Right hindlimb (tissue), 1 donor: Measurements from ENCODE around the gene GPR32.
"Not testable (repeated sequence)": the region's sequence is repeated elsewhere in the genome, so short reads cannot be mapped to it uniquely, and the experiment has no call there.

Experiments used
- DNase-seq: peaks from one replicate; pipeline ENCODE4 v3.0.0-alpha.2; 2018

The GPR32 gene

GRCh38 chr19:50804420-50805272, 34.4 kb downstream of the GPR32 start:
- peak; percentile 99 for DNase-seq

- no peak for DNase-seq
Observed at GRCh38 chr19:50808856-50809255, 38.6 kb downstream of the GPR32 start.

DNA sequence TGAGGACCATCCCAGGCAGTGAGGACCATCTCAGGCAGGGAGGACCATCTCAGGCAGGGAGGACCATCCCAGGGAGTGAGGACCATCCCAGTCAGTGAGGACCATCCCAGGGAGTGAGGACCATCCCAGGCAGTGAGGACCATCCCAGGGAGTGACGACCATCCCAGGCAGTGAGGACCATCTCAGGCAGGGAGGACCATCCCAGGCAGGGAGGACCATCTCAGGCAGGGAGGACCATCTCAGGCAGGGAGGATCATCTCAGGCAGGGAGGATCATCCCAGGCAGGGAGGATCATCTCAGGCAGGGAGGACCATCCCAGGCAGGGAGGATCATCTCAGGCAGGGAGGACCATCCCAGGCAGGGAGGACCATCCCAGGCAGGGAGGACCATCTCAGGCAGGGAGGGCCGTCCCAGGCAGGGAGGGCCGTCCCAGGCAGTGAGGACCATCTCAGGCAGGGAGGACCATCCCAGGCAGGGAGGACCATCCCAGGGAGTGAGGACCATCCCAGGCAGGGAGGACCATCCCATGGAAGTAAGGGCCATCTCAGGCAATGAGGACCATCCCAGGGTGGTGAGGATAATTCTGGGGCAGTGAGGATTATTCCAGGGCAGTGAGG, 41.5 kb downstream of the GPR32 start:
- DNase-seq, result not testable (repeated sequence)

- no peak for DNase-seq
Observed at GRCh38 chr19:50812474-50812873, 42.2 kb downstream of the GPR32 start.

GRCh38 chr19:50814883-50815282, 44.6 kb downstream of the GPR32 start:
- no peak for DNase-seq

GRCh38 chr19:50815439-50815838, 45.2 kb downstream of the GPR32 start:
- DNase-seq, result no peak

GRCh38 chr19:50817941-50818858, 47.9 kb downstream of the GPR32 start:
- DNase-seq, result no peak

DNA sequence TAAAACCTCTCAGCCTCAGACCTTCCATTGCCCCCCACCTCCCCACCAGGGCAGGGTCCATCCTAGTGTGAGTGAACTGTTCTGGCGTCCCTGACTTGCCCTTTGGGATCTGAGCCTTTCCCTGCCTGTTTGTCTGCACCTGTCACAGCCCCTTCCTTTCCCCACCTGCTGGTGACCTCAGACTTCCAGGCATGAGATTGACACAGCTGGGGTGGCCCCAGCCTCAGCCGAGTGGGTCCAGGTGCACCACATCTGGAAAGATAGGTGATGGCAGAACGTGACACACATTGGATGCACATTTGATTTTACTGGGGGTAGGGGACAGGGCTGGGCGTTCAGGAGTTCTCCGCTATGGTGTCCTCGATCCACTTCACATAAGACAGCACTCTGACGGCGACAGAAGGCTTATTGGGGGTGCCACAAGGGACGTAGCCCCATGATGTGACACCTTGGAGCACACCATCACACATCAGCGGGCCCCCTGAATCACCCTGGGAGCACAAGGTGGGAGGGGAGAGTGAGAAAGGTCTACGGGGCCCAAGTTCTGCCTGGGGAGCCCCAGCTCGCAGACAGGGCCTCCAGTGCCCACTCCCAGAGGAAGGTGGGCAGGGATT, 48.7 kb downstream of the GPR32 start:
- no peak for DNase-seq

- DNase-seq, result no peak
Observed at GRCh38 chr19:50819636-50820035, 49.4 kb downstream of the GPR32 start.

DNA sequence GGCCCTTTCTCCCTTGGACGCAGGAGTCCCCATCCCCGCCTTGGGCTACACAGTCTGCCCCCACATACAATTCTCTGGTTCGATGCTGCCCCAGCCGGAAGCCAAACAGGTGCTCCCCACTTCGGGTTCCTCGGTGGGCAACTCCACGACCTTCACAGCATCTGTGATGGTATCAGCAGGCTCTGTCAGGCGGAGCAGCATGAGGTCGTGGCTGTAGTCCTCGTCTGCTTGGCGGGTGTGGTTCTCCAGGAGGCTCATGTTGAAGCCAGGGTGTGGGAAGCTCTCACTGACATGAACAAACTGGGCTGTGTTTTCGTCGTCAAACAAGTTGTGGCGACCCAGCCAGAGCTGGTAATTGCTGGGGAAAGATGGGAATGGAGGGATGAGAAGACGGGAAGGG, 49.8 kb downstream of the GPR32 start:
- DNase-seq, result no peak

- no peak for DNase-seq
Observed at GRCh38 chr19:50820549-50821247, 50.4 kb downstream of the GPR32 start.

- DNase-seq, result no peak
Observed at GRCh38 chr19:50821248-50821612, 51.0 kb downstream of the GPR32 start.
